Stimulated activated CD8-positive, alpha-beta memory T cell treated with anti-CD3 and anti-CD28 coated beads, Interleukin-4, amount 100 ng/mL, for 1 hour (primary cell): ENCODE data around the gene NUDT15.
A peak's percentile ranks its signal among the peaks of the same experiment; 100 is the strongest.
"Not testable (repeated sequence)": the region's sequence is repeated elsewhere in the genome, so short reads cannot be mapped to it uniquely, and the experiment has no call there.

Experiments
- DNase-seq, 2 donors: peaks; one replicate each; pipeline ENCODE4 v3.0.0-alpha.2; 2020; ENCODE audit warnings: low read depth in 2 of 2, low spot score in 1 of 2

Gene NUDT15

GRCh38 chr13:48037346-48038173 lies at the start of gene NUDT15:
Gene NUDT15, plus strand, starts transcription at chr13:48037726. Its CDS starts 21 bp downstream, at chr13:48037747.
- DNase-seq: peak; percentile 83 to 87

- no peak for DNase-seq
These were observed 47.1 kb upstream of the NUDT15 start for GRCh38 chr13:47990427-47990826.

GRCh38 chr13:47990920-47991466 lies 46.5 kb upstream of the NUDT15 start:
- DNase-seq: no peak

- DNase-seq: no peak
These were observed 45.7 kb upstream of the NUDT15 start for GRCh38 chr13:47991859-47992258.

GRCh38 chr13:47997384-47997783 lies 40.1 kb upstream of the NUDT15 start:
- DNase-seq: no peak

- no peak for DNase-seq
These were observed 37.6 kb upstream of the NUDT15 start for GRCh38 chr13:47999973-48000372.

GRCh38 chr13:48000559-48001113 lies 36.9 kb upstream of the NUDT15 start:
- DNase-seq: no peak

GRCh38 chr13:48001114-48001881 lies 36.2 kb upstream of the NUDT15 start, which contains the start of gene SUCLA2:
Gene SUCLA2, minus strand, starts transcription at chr13:48001273. Its CDS starts 4 bp downstream, at chr13:48001269.
- DNase-seq: peak; percentile 75 to 79

- not testable (repeated sequence) for DNase-seq
These were observed 35.5 kb upstream of the NUDT15 start for GRCh38 chr13:48001999-48002398.

GRCh38 chr13:48004201-48004600 lies 33.3 kb upstream of the NUDT15 start:
- no peak for DNase-seq

GRCh38 chr13:48006396-48006795 lies 31.1 kb upstream of the NUDT15 start:
- DNase-seq: no peak

GRCh38 chr13:48009284-48009683 lies 28.2 kb upstream of the NUDT15 start:
- no peak for DNase-seq

- no peak for DNase-seq
These were observed 26.8 kb upstream of the NUDT15 start for GRCh38 chr13:48010698-48011097.

- DNase-seq: no peak
These were observed 24.9 kb upstream of the NUDT15 start for GRCh38 chr13:48012668-48013067.

- DNase-seq: no peak
These were observed 23.2 kb upstream of the NUDT15 start for GRCh38 chr13:48014359-48014758.

GRCh38 chr13:48018637-48019036 lies 18.9 kb upstream of the NUDT15 start:
- no peak for DNase-seq

- no peak for DNase-seq
These were observed 17.7 kb upstream of the NUDT15 start for GRCh38 chr13:48019796-48020195.

GRCh38 chr13:48028066-48028465 lies 9.5 kb upstream of the NUDT15 start:
- no peak for DNase-seq

GRCh38 chr13:48029859-48030258 lies 7.7 kb upstream of the NUDT15 start:
- no peak for DNase-seq

- no peak for DNase-seq
These were observed 1.2 kb downstream of the NUDT15 start for GRCh38 chr13:48038761-48039160.

- no peak for DNase-seq
These were observed 2.5 kb downstream of the NUDT15 start for GRCh38 chr13:48040049-48040448.

GRCh38 chr13:48040896-48041295 lies 3.4 kb downstream of the NUDT15 start:
- DNase-seq: no peak
